ENCODE results near the gene SMIM22. TPM values are rescaled to one million over a fixed set of nuclear protein-coding genes. Genes with fewer than 3 reads are reported as not detected.

The SMIM22 gene
- total RNA-seq, 1 donor from 2014 or later = 27.7 TPM

- TF ChIP-seq CTCF (IDR thresholded peaks at IDR 0.05) = no peak
- H3K27ac ChIP-seq = peak within 1 kb of the TSS; percentile 92
- H3K27me3 ChIP-seq (ENCODE audit: low read depth) = no peaks in the 10 kb centered on the region
- DNase-seq (peak; percentile 99), ATAC-seq (peak; percentile 96)
- no peaks in the 10 kb centered on the region for H3K9me3 ChIP-seq
- H3K4me3 ChIP-seq = peak within 1 kb of the TSS; percentile 96
- peaks cover 32% of the 10 kb centered on the region for H3K36me3 ChIP-seq
- H3K4me1 ChIP-seq = peaks cover 34% of the 10 kb centered on the region
- intact Hi-C loops (cut with DNase I) = no loop called here
These were observed 28.1 kb upstream of the SMIM22 start, which contains the start of gene ZNF500 for GRCh38 chr16:4766875-4767628. Gene ZNF500, minus strand, starts transcription at chr16:4767162. Its CDS starts 1,184 bp downstream, at chr16:4765978.

- ATAC-seq = peak; percentile 1 to 21
- TF ChIP-seq CTCF (IDR thresholded peaks at IDR 0.05) = no peak
These were observed 27.2 kb upstream of the SMIM22 start for GRCh38 chr16:4767872-4768548.

GRCh38 chr16:4768549-4769305, 26.4 kb upstream of the SMIM22 start:
- Histone ChIP-seq H3K27ac (peak overlapping the region; percentile 92), H3K9me3 (no peaks in the 10 kb centered on the region), H3K4me1 (peaks cover 34% of the 10 kb centered on the region), H3K27me3 (ENCODE audit: low read depth) (no peaks in the 10 kb centered on the region), H3K4me3 (peak overlapping the region; percentile 96), H3K36me3 (peaks cover 15% of the 10 kb centered on the region)
- TF ChIP-seq CTCF (IDR thresholded peaks at IDR 0.05) = no peak
- ATAC-seq (peak; percentile 95 to 96), DNase-seq (peak; percentile 98)
- intact Hi-C loops (cut with DNase I) = no loop called here

More at GRCh38 chr16:4767872-4768548, 27.2 kb upstream of the SMIM22 start:
- intact Hi-C loops (cut with DNase I) = no loop called here
- H3K36me3 ChIP-seq = peaks cover 22% of the 10 kb centered on the region
- no peaks in the 10 kb centered on the region for H3K9me3 ChIP-seq
- H3K4me3 ChIP-seq = peak overlapping the region; percentile 96
- H3K4me1 ChIP-seq = peaks cover 34% of the 10 kb centered on the region
- H3K27me3 ChIP-seq (ENCODE audit: low read depth) = no peaks in the 10 kb centered on the region
- peak overlapping the region; percentile 92 for H3K27ac ChIP-seq
- DNase-seq = no peak

- no peaks in the 10 kb centered on the region for H3K27me3 ChIP-seq (ENCODE audit: low read depth)
- peak overlapping the region; percentile 92 for H3K27ac ChIP-seq
- peak overlapping the region; percentile 96 for H3K4me3 ChIP-seq
- H3K4me1 ChIP-seq = peaks cover 34% of the 10 kb centered on the region
- H3K36me3 ChIP-seq = peaks cover 9% of the 10 kb centered on the region
- no peak for TF ChIP-seq CTCF (IDR thresholded peaks at IDR 0.05)
- intact Hi-C loops (cut with DNase I) = no loop called here
- DNase-seq (no peak), ATAC-seq (no peak)
- H3K9me3 ChIP-seq = no peaks in the 10 kb centered on the region
These were observed 25.9 kb upstream of the SMIM22 start for GRCh38 chr16:4769306-4769638.

- Histone ChIP-seq H3K4me1 (peaks cover 17% of the 10 kb centered on the region), H3K36me3 (no peaks in the 10 kb centered on the region), H3K27ac (no peak overlapping the region), H3K27me3 (ENCODE audit: low read depth) (no peaks in the 10 kb centered on the region), H3K9me3 (no peaks in the 10 kb centered on the region), H3K4me3 (no peak overlapping the region)
- intact Hi-C loops (cut with DNase I) = no loop called here
- TF ChIP-seq CTCF (IDR thresholded peaks at IDR 0.05) = no peak
- DNase-seq = no peak
- no peak for ATAC-seq
These were observed 23.5 kb upstream of the SMIM22 start for GRCh38 chr16:4771646-4772045.

All from lower lobe of right lung (tissue), 2 donors.